Measurements from ENCODE around the gene S100A1.
A peak's percentile ranks its signal among the peaks of the same experiment; 100 is the strongest.

S100A1 gene

DNA sequence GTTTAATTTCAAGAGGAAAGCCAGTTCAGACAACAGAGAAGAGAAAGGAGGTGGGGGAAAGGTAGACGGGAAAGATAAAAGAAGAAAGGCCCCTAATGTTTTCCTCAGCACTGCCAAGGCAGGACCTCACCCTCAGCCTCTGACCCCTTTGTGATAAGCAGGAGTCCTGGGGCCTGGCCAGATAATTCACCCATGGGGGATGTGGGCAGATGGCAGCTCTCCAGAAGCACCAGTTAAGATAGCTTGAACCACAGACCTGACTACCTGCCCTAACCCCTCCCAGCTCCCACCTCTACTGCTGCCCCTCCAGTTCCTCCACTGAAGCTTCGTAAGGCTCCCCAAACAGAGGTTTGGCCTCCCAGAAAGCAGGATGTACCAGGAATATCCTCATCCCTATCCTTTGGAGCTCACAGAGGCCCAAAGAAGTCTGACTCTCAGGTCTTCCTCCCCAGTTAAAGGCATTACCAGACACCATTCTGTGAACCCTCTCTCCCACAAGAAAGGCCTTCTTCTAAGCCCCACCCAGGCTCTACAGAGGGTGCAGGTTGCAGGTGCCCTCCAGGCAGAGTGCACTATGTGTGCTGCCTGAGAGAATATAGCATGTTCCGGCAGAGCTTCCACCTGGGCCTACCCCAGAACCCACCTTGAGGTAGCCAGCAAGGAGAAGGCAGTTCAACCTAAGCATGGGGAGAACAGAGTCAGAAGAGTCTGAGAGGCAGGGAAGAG, 21.1 kb downstream of the S100A1 start:
- H3K4me3 ChIP-seq (ENCODE audit: low read depth, low read length) = no peak overlapping the region
- TF ChIP-seq CTCF (IDR thresholded peaks at IDR 0.05; ENCODE audit: low read depth, low read length) = no peak

DNA sequence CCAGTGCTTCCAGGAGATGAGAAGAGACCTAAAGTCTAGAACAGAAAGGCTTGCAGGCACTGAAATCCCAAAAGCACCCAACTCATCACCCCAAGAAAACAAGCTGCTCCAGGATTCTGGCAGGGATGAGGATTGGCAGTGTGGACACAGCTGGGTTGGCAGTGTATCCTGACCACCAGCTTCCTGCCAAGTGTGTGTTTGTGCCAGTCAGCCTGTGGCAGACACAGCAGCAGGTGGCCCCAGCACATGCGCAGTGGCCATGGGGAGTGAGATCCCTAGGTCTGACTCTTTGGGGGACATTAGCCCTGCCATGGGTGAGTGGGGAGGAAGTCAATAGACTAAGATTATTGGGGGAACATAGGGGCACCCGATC, 21.6 kb downstream of the S100A1 start:
- H3K4me3 ChIP-seq (ENCODE audit: low read depth, low read length) = no peak overlapping the region
- TF ChIP-seq CTCF (IDR thresholded peaks at IDR 0.05; ENCODE audit: low read depth, low read length) = no peak

GRCh38 chr1:153651771-153652170, 23.5 kb downstream of the S100A1 start:
- no peak for TF ChIP-seq CTCF (IDR thresholded peaks at IDR 0.05; ENCODE audit: low read depth, low read length)
- H3K4me3 ChIP-seq (ENCODE audit: low read depth, low read length) = no peak overlapping the region

DNA sequence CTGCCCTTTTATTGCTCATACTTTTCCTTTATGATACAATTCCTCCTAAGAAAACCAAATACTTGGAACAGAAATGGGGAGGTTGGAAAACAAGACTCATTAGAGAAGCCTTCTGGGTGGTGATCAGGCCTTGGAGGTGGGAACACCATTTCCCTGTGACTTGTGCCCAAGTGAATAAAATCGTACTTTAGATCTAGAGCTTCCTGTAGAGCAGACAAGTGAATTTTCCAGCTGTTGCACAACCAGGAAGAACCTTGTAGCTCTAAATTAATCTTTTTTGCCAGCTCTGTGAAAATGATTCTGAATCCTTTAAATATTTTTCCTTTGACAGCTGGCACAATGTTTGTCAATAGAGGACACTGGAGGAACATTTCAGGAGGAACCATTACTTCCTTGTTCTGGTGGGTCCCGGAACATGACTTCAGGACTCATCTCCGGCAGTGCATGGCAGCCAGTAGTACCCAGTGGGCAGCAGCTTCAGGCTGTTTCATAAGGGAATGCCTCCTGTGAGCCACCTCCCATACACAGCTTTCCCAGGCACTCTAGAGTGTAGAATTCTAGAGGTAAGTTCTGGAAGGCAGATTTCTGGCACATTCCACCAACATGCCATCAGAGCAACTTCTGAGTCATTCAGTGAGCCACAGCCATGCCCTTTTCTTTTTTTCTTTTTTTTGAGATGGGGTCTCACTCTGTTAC, 24.7 kb downstream of the S100A1 start:
- H3K4me3 ChIP-seq (ENCODE audit: low read depth, low read length) = no peak overlapping the region
- TF ChIP-seq CTCF (IDR thresholded peaks at IDR 0.05; ENCODE audit: low read depth, low read length) = no peak

GRCh38 chr1:153655333-153655732, 27.1 kb downstream of the S100A1 start:
- no peak for TF ChIP-seq CTCF (IDR thresholded peaks at IDR 0.05; ENCODE audit: low read depth, low read length)
- no peak overlapping the region for H3K4me3 ChIP-seq (ENCODE audit: low read depth, low read length)

DNA sequence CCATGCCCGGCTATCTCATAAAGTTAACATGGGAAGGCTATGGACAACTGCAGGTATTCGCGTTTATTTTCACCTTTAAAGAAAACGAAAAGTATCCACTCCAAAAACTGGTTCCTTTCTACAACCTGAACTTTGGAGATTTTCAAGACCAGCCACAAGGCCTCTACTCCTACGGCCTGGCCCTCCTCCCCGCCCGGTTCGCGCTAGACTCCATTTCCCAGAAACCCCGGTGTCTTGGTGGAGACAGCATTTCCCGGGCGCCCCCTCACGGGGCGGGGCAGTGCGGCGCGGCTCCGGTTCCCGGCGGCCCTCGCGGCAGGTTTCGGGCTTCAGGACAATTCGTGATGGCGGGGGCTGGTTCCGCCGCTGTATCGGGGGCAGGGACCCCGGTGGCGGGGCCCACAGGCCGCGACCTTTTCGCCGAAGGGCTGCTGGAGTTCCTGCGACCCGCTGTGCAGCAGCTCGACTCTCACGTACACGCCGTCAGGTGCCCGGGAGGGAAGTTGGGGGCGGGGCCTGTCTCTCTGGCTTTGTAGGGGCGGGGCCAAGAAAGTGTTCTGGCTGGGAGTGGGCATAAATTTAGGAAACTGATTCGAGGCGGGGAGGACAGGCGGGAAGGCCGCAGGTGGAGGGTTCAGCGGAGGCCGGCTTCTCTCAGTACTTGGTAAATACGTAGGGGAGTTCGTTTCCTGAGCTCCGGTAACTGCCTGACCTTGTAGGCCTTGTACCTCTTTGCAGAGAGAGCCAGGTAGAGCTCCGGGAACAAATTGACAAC, 30.4 kb downstream of the S100A1 start, which contains the start of gene SNAPIN:
TSS of gene SNAPIN (plus strand) at position 304 of the 775 bp plus-strand sequence. CDS start at position 345, 41 bp downstream.
- peak within 1 kb of the TSS; percentile 89 for H3K4me3 ChIP-seq (ENCODE audit: low read depth, low read length)
- TF ChIP-seq CTCF (IDR thresholded peaks at IDR 0.05; ENCODE audit: low read depth, low read length) = no peak
